ENCODE data around the gene CYB5B.

DNA sequence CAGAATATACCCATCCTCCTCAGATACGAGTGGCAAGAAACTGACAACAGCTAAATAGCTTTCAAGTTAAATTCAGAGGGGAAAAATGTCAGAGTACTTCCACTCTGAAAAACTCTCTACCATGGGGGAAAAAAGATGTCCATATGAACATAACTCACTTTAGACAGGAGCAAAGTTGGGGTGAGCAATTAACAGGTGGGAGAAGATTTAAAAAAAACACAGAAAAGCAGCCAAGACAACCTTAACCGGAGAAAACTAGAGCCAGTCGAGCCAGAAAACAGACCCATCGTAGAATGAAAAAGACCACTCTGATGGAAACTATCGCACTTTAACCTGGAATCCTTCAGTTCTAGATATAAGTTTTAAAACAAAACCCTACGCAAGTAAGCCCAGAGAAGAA is 39.4 kb upstream of the CYB5B start:
- TF ChIP-seq POLR2AphosphoS5 (IDR thresholded peaks at IDR 0.05; ENCODE audit: low read depth, low read length) = no peak
- no peak for TF ChIP-seq POU2F2 (IDR thresholded peaks at IDR 0.05; ENCODE audit: low read depth, low read length)
- TF ChIP-seq POLR2A (IDR thresholded peaks at IDR 0.05; ENCODE audit: low read depth, low read length) = no peak
- no peak for TF ChIP-seq SPI1 (IDR thresholded peaks at IDR 0.05; ENCODE audit: low read depth, low read length)
